Activated CD8-positive, alpha-beta T cell treated with anti-CD3 and anti-CD28 coated beads for 36 hours (primary cell): ENCODE data around the gene CHAC2. TPM values are rescaled to one million over a fixed set of nuclear protein-coding genes. Genes with fewer than 3 reads are reported as not detected.
"Not testable (repeated sequence)": the region's sequence is repeated elsewhere in the genome, so short reads cannot be mapped to it uniquely, and the experiment has no call there.

Experiments used
- ATAC-seq: fragments of 200-7000 bp; cut with Tn5 transposase; one replicate; pipeline ENCODE4 v1.10.0; 2021; ENCODE audit warnings: mild to moderate bottlenecking, moderate library complexity
- CTCF ChIA-PET: fragments of 350-600 bp; sonication (Branson Sonifier 250); formaldehyde crosslinking; loops from one replicate; lab custom pipeline; 2021; ENCODE audit warnings: antibody characterized with exemption; lab: Charles Lee
- POLR2A ChIA-PET: fragments of 350-600 bp; sonication (Branson Sonifier 250); formaldehyde crosslinking; loops from one replicate; lab custom pipeline; 2021; ENCODE audit warnings: antibody characterized with exemption; lab: Charles Lee
- DNase-seq: peaks from one replicate; pipeline ENCODE4 v3.0.0-alpha.2; 2020
- H3K27ac Mint-ChIP-seq: one replicate; pipeline ENCODE4 v1.8.0; 2021; ENCODE audit warnings: mild to moderate bottlenecking, mixed read lengths
- H3K27me3 Mint-ChIP-seq: one replicate; pipeline ENCODE4 v1.8.0; 2021; ENCODE audit warnings: mixed read lengths
- H3K36me3 Mint-ChIP-seq: one replicate; pipeline ENCODE4 v1.8.0; 2021; ENCODE audit warnings: low read depth, mixed read lengths
- H3K4me1 Mint-ChIP-seq: one replicate; pipeline ENCODE4 v1.8.0; 2021; ENCODE audit warnings: low read depth, mixed read lengths
- H3K4me3 Mint-ChIP-seq: one replicate; pipeline ENCODE4 v1.8.0; 2021; ENCODE audit warnings: mild to moderate bottlenecking, moderate library complexity, mixed read lengths
- H3K9me3 Mint-ChIP-seq: one replicate; pipeline ENCODE4 v1.8.0; 2021; ENCODE audit warnings: mixed read lengths
- CTCF ChIP-seq: fragments of 200-600 bp; IDR thresholded peaks from one replicate; pipeline ENCODE4 v1.8.0; 2022; ENCODE audit warnings: antibody characterized with exemption, mild to moderate bottlenecking
- intact Hi-C: fragments of 100-400 bp; cut with micrococcal nuclease; formaldehyde crosslinking; loops from one replicate; pipeline ENCODE4 v1.10.0; 2022
- total RNA-seq, 2 experiments: library from RNA; stranded (reverse); gene quantifications; one replicate each; pipeline ENCODE4 v1.2.3, GENCODE V29; 2021

Gene CHAC2
- total RNA-seq, 2 experiments from 2014 or later = 19.8 to 20.4 TPM

GRCh38 chr2:53756644-53757043 is 11.0 kb upstream of the CHAC2 start:
- no peak overlapping the region for H3K27ac Mint-ChIP-seq
- H3K36me3 Mint-ChIP-seq = peaks cover 15% of the 10 kb centered on the region
- no peak for DNase-seq
- no peak overlapping the region for H3K4me3 Mint-ChIP-seq
- ATAC-seq = no peak
- H3K27me3 Mint-ChIP-seq = no peaks in the 10 kb centered on the region
- no peaks in the 10 kb centered on the region for H3K9me3 Mint-ChIP-seq
- TF ChIP-seq CTCF = no peak
- POLR2A ChIA-PET = interaction anchor here (1.2 to 3.2 kb wide), 2 partner anchors 11 to 13 kb away, joined by 4 to 15 read pairs; partner anchors contain the start of gene CHAC2
- intact Hi-C loops = no loop called here
- H3K4me1 Mint-ChIP-seq = peaks cover 16% of the 10 kb centered on the region
- CTCF ChIA-PET = interaction anchor here (1.1 kb wide), 1 partner anchor 30 kb away, joined by 3 read pairs; the partner anchor contains the start of genes ASB3 and ERLEC1

- ChIA-PET POLR2A (interaction anchor here (3.2 kb wide), 1 partner anchor 10 kb away, joined by 15 read pairs; the partner anchor contains the start of gene CHAC2), CTCF (interaction anchor here (1.1 kb wide), 1 partner anchor 29 kb away, joined by 3 read pairs; the partner anchor contains the start of genes ASB3 and ERLEC1)
- H3K9me3 Mint-ChIP-seq, DNase-seq, H3K27ac Mint-ChIP-seq, H3K4me3 Mint-ChIP-seq, intact Hi-C loops, H3K27me3 Mint-ChIP-seq, ATAC-seq: not testable (repeated sequence)
- H3K4me1 Mint-ChIP-seq = peaks cover 10% of the 10 kb centered on the region
- H3K36me3 Mint-ChIP-seq = peaks cover 19% of the 10 kb centered on the region
Observed at GRCh38 chr2:53757206-53757605, 10.4 kb upstream of the CHAC2 start.

GRCh38 chr2:53765767-53766166 is 1.8 kb upstream of the CHAC2 start:
- Mint-ChIP-seq H3K27ac (no peak overlapping the region), H3K36me3 (peaks cover 34% of the 10 kb centered on the region), H3K27me3 (no peaks in the 10 kb centered on the region), H3K4me3 (no peak overlapping the region), H3K9me3 (no peaks in the 10 kb centered on the region), H3K4me1 (peaks cover 26% of the 10 kb centered on the region)
- intact Hi-C loops = no loop called here
- ATAC-seq (no peak), DNase-seq (no peak)
- CTCF ChIA-PET = no interaction called here
- POLR2A ChIA-PET = interaction anchor here (3.1 kb wide), 1 partner anchor 10 kb away, joined by 15 read pairs; no protein-coding TSS in a partner anchor
- TF ChIP-seq CTCF = no peak

- H3K36me3 Mint-ChIP-seq = peaks cover 39% of the 10 kb centered on the region
- ChIA-PET POLR2A (interaction anchor here (0.6 to 4.2 kb wide), 12 partner anchors 9 to 271 kb away, joined by 3 to 59 read pairs (median 4); partner anchors contain the start of genes ASB3 and ERLEC1), CTCF (interaction anchor here (1.1 to 2.7 kb wide), 7 partner anchors 9 to 26 kb away, joined by 4 to 16 read pairs (median 5); partner anchors contain the start of genes ASB3 and ERLEC1)
- no peaks in the 10 kb centered on the region for H3K27me3 Mint-ChIP-seq
- H3K4me3 Mint-ChIP-seq = peak overlapping the region; percentile 96
- peak overlapping the region; percentile 97 for H3K27ac Mint-ChIP-seq
- H3K9me3 Mint-ChIP-seq = no peaks in the 10 kb centered on the region
- no peak for TF ChIP-seq CTCF
- intact Hi-C loops = loop anchor here (1.0 kb wide), 1 partner anchor 19 kb away; the partner anchor contains the start of gene ERLEC1
- H3K4me1 Mint-ChIP-seq = peaks cover 33% of the 10 kb centered on the region
- DNase-seq = no peak
- ATAC-seq = peak; percentile 60
Observed at GRCh38 chr2:53768242-53768542, 588 bp downstream of the CHAC2 start.

- Mint-ChIP-seq H3K27ac (peak overlapping the region; percentile 97), H3K9me3 (no peaks in the 10 kb centered on the region), H3K27me3 (no peaks in the 10 kb centered on the region), H3K4me1 (peaks cover 38% of the 10 kb centered on the region), H3K4me3 (peak overlapping the region; percentile 96), H3K36me3 (peaks cover 39% of the 10 kb centered on the region)
- intact Hi-C loops = no loop called here
- no peak for DNase-seq
- no peak for TF ChIP-seq CTCF
- ChIA-PET CTCF (interaction anchor here (1.2 to 1.8 kb wide), 2 partner anchors 11 to 14 kb away, joined by 5 to 6 read pairs; no protein-coding TSS in a partner anchor), POLR2A (interaction anchor here (0.7 to 4.2 kb wide), 3 partner anchors 11 to 17 kb away, joined by 4 to 59 read pairs (median 4); partner anchors contain the start of genes ASB3 and ERLEC1)
- no peak for ATAC-seq
Observed at GRCh38 chr2:53769318-53769945, 1.8 kb downstream of the CHAC2 start.
